Measurements from ENCODE around the gene AIG1. TPM values are rescaled to one million over a fixed set of nuclear protein-coding genes. Genes with fewer than 3 reads are reported as not detected.
"Not testable (repeated sequence)": the region's sequence is repeated elsewhere in the genome, so short reads cannot be mapped to it uniquely, and the experiment has no call there.

The AIG1 gene
- total RNA-seq, 1 experiment from 2014 or later, result 2.2 TPM

DNA sequence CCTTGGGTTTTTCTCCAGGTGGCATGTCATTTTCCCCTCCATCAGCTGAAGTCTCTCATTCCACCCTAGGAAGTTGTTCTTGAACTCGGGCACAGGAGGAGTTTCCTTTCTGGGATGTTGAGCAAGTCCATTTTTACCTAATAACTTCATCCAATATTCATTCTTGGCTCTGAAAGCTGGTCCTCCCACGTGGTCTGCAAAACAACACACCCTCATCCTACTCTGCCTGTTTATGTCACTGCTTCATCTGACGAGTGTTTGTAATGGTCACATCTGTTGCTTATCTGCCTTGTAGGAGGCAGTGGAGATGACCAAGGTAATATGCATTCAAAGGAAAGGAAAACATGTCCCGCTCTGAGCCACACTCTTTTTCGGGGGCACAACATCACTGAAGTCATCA, 41.7 kb upstream of the AIG1 start:
- Histone ChIP-seq H3K4me1 (ENCODE audit: insufficient read depth, low read length, poor library complexity, severe bottlenecking) (no peaks in the 10 kb centered on the region), H3K4me3 (ENCODE audit: low read depth, low read length, poor library complexity, severe bottlenecking) (no peak overlapping the region), H3K36me3 (ENCODE audit: insufficient read depth, low read length, poor library complexity, severe bottlenecking) (no peaks in the 10 kb centered on the region), H3K9me3 (ENCODE audit: low read depth, low read length, poor library complexity, severe bottlenecking) (no peaks in the 10 kb centered on the region), H3K27ac (ENCODE audit: low read depth, low read length, poor library complexity, severe bottlenecking) (no peak overlapping the region), H3K27me3 (replicated peaks; ENCODE audit: insufficient read depth, low read depth, low read length, poor library complexity) (no peaks in the 10 kb centered on the region)
- BruUV-seq (replicated peaks), result no TSS peak
- DNase-seq (ENCODE audit: low spot score), result no peak
- CTCF ChIA-PET, result no interaction called here
- intact Hi-C loops (cut with micrococcal nuclease; ENCODE audit: unreplicated experiment), result no loop called here
- TF ChIP-seq, protein P1, sequence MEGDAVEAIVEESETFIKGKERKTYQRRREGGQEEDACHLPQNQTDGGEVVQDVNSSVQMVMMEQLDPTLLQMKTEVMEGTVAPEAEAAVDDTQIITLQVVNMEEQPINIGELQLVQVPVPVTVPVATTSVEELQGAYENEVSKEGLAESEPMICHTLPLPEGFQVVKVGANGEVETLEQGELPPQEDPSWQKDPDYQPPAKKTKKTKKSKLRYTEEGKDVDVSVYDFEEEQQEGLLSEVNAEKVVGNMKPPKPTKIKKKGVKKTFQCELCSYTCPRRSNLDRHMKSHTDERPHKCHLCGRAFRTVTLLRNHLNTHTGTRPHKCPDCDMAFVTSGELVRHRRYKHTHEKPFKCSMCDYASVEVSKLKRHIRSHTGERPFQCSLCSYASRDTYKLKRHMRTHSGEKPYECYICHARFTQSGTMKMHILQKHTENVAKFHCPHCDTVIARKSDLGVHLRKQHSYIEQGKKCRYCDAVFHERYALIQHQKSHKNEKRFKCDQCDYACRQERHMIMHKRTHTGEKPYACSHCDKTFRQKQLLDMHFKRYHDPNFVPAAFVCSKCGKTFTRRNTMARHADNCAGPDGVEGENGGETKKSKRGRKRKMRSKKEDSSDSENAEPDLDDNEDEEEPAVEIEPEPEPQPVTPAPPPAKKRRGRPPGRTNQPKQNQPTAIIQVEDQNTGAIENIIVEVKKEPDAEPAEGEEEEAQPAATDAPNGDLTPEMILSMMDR (conservative IDR thresholded peaks at IDR 0.05; ENCODE audit: low read depth, low read length), result no peak
- no peak for TF ChIP-seq EZH2 (IDR thresholded peaks at IDR 0.05; ENCODE audit: borderline replicate concordance, low read depth, low read length, poor library complexity, severe bottlenecking)
- POLR2A ChIA-PET (ENCODE audit: low non-redundant PET), result no interaction called here

- POLR2A ChIA-PET (ENCODE audit: low non-redundant PET); DNase-seq (ENCODE audit: low spot score); H3K36me3 ChIP-seq (ENCODE audit: insufficient read depth, low read length, poor library complexity, severe bottlenecking); H3K4me3 ChIP-seq (ENCODE audit: low read depth, low read length, poor library complexity, severe bottlenecking); BruUV-seq (replicated peaks); H3K9me3 ChIP-seq (ENCODE audit: low read depth, low read length, poor library complexity, severe bottlenecking); H3K27ac ChIP-seq (ENCODE audit: low read depth, low read length, poor library complexity, severe bottlenecking); intact Hi-C loops (cut with micrococcal nuclease; ENCODE audit: unreplicated experiment); H3K4me1 ChIP-seq (ENCODE audit: insufficient read depth, low read length, poor library complexity, severe bottlenecking); CTCF ChIA-PET; H3K27me3 ChIP-seq (replicated peaks; ENCODE audit: insufficient read depth, low read depth, low read length, poor library complexity): not testable (repeated sequence)
Observed at GRCh38 chr6:143020862-143021261, 39.8 kb upstream of the AIG1 start.

DNA sequence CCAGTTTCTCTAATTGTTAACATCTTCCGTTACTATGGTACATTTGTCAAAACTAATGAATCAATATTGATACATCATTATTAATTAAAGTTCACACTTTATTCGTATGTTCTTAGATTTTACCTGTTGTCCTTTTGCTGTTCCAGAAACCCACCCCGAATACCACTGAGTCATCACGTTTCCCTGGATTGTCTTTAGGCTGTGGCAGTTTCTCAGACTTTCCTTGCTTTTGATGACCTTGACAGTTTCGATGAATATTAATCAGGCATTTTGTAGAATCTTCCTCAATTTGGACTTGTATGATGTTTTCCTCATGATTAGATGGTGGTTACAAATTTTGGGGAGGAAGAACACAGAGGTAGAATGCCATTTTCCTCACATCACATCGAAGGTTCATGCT, 39.1 kb upstream of the AIG1 start:
- intact Hi-C loops (cut with micrococcal nuclease; ENCODE audit: unreplicated experiment), result no loop called here
- Histone ChIP-seq H3K27ac (ENCODE audit: low read depth, low read length, poor library complexity, severe bottlenecking) (no peak overlapping the region), H3K36me3 (ENCODE audit: insufficient read depth, low read length, poor library complexity, severe bottlenecking) (no peaks in the 10 kb centered on the region), H3K27me3 (replicated peaks; ENCODE audit: insufficient read depth, low read depth, low read length, poor library complexity) (no peaks in the 10 kb centered on the region), H3K4me3 (ENCODE audit: low read depth, low read length, poor library complexity, severe bottlenecking) (no peak overlapping the region), H3K4me1 (ENCODE audit: insufficient read depth, low read length, poor library complexity, severe bottlenecking) (no peaks in the 10 kb centered on the region), H3K9me3 (ENCODE audit: low read depth, low read length, poor library complexity, severe bottlenecking) (no peaks in the 10 kb centered on the region)
- POLR2A ChIA-PET (ENCODE audit: low non-redundant PET), result no interaction called here
- no peak for TF ChIP-seq EZH2 (IDR thresholded peaks at IDR 0.05; ENCODE audit: borderline replicate concordance, low read depth, low read length, poor library complexity, severe bottlenecking)
- TF ChIP-seq, protein P1 (conservative IDR thresholded peaks at IDR 0.05; ENCODE audit: low read depth, low read length), result no peak
- BruUV-seq (replicated peaks), result no TSS peak
- DNase-seq (ENCODE audit: low spot score), result no peak
- CTCF ChIA-PET, result no interaction called here

- no peaks in the 10 kb centered on the region for H3K27me3 ChIP-seq (replicated peaks; ENCODE audit: insufficient read depth, low read depth, low read length, poor library complexity)
- no peaks in the 10 kb centered on the region for H3K36me3 ChIP-seq (ENCODE audit: insufficient read depth, low read length, poor library complexity, severe bottlenecking)
- no peak for TF ChIP-seq EZH2 (IDR thresholded peaks at IDR 0.05; ENCODE audit: borderline replicate concordance, low read depth, low read length, poor library complexity, severe bottlenecking)
- TF ChIP-seq, protein P1 (conservative IDR thresholded peaks at IDR 0.05; ENCODE audit: low read depth, low read length), result no peak
- H3K27ac ChIP-seq (ENCODE audit: low read depth, low read length, poor library complexity, severe bottlenecking), result no peak overlapping the region
- no peak overlapping the region for H3K4me3 ChIP-seq (ENCODE audit: low read depth, low read length, poor library complexity, severe bottlenecking)
- ChIA-PET CTCF (no interaction called here), POLR2A (ENCODE audit: low non-redundant PET) (no interaction called here)
- no peaks in the 10 kb centered on the region for H3K4me1 ChIP-seq (ENCODE audit: insufficient read depth, low read length, poor library complexity, severe bottlenecking)
- no peaks in the 10 kb centered on the region for H3K9me3 ChIP-seq (ENCODE audit: low read depth, low read length, poor library complexity, severe bottlenecking)
- intact Hi-C loops (cut with micrococcal nuclease; ENCODE audit: unreplicated experiment), result no loop called here
- no TSS peak for BruUV-seq (replicated peaks)
- DNase-seq (ENCODE audit: low spot score), result no peak
Observed at GRCh38 chr6:143022587-143022986, 38.1 kb upstream of the AIG1 start.

Measured in A673 (cell line).